Upper lobe of right lung (tissue), 1 donor: ENCODE results near the gene KCND3. TPM values are rescaled to one million over a fixed set of nuclear protein-coding genes. Genes with fewer than 3 reads are reported as not detected.
A peak's percentile ranks its signal among the peaks of the same experiment; 100 is the strongest.
"Not testable (repeated sequence)": the region's sequence is repeated elsewhere in the genome, so short reads cannot be mapped to it uniquely, and the experiment has no call there.

Source experiments
- ATAC-seq: fragments of 200-7000 bp; cut with Tn5 transposase; one replicate; pipeline ENCODE4 v1.9.1; 2020; ENCODE audit warnings: mild to moderate bottlenecking, moderate library complexity
- DNase-seq: peaks from one replicate; pipeline ENCODE4 v3.0.0-alpha.2; 2020
- H3K27ac ChIP-seq: fragments of 200-600 bp; one replicate; pipeline ENCODE4 v1.8.0; 2022
- H3K27me3 ChIP-seq: fragments of 200-600 bp; one replicate; pipeline ENCODE4 v1.8.0; 2022; ENCODE audit warnings: mild to moderate bottlenecking
- H3K36me3 ChIP-seq: fragments of 200-600 bp; one replicate; pipeline ENCODE4 v1.8.0; 2022
- H3K4me1 ChIP-seq: fragments of 200-600 bp; one replicate; pipeline ENCODE4 v1.8.0; 2022
- H3K4me3 ChIP-seq: fragments of 200-600 bp; one replicate; pipeline ENCODE4 v1.8.0; 2022; ENCODE audit warnings: mild to moderate bottlenecking
- H3K9me3 ChIP-seq: fragments of 200-600 bp; one replicate; pipeline ENCODE4 v1.8.0; 2022
- CTCF ChIP-seq: fragments of 200-600 bp; IDR thresholded peaks from one replicate; pipeline ENCODE4 v1.8.0; 2022; ENCODE audit warnings: antibody characterized with exemption
- intact Hi-C: fragments of 100-400 bp; cut with DNase I; formaldehyde crosslinking; loops from one replicate; pipeline ENCODE4 v1.11.0; 2022
- total RNA-seq: library from RNA; stranded (reverse); fragmentation: NEBNext Ultra II Directional; extraction: Animal tissue kit (Norgen Biotek cat#: 25700); gene quantifications from one replicate; pipeline ENCODE4 v1.2.1, GENCODE V29; 2021
- donor health status: DM: no; HTN: yes; CAD: no; lungs with severe emphysema.

Gene KCND3
- total RNA-seq, 1 donor from 2014 or later, result 6.3 TPM

- TF ChIP-seq CTCF, result no peak
- peaks cover 7% of the 10 kb centered on the region for H3K4me1 ChIP-seq
- no peaks in the 10 kb centered on the region for H3K27me3 ChIP-seq
- H3K27ac ChIP-seq, result no peak overlapping the region
- no peaks in the 10 kb centered on the region for H3K36me3 ChIP-seq
- intact Hi-C loops, result no loop called here
- no peak for DNase-seq
- H3K9me3 ChIP-seq, result no peaks in the 10 kb centered on the region
- no peak for ATAC-seq
- H3K4me3 ChIP-seq, result no peak overlapping the region
Observed at GRCh38 chr1:111743679-111744101, 245.8 kb downstream of the KCND3 start.

- Histone ChIP-seq H3K4me1 (peaks cover 10% of the 10 kb centered on the region), H3K27me3 (no peaks in the 10 kb centered on the region), H3K27ac (no peak overlapping the region), H3K9me3 (no peaks in the 10 kb centered on the region), H3K36me3 (no peaks in the 10 kb centered on the region), H3K4me3 (no peak overlapping the region)
- ATAC-seq, result no peak
- TF ChIP-seq CTCF, result no peak
- intact Hi-C loops, result no loop called here
- no peak for DNase-seq
Observed at GRCh38 chr1:111742938-111743549, 246.4 kb downstream of the KCND3 start.

GRCh38 chr1:111742292-111742691 lies 247.2 kb downstream of the KCND3 start:
- H3K27me3 ChIP-seq, H3K27ac ChIP-seq, intact Hi-C loops, H3K36me3 ChIP-seq, H3K9me3 ChIP-seq, DNase-seq, ATAC-seq, H3K4me3 ChIP-seq: not testable (repeated sequence)
- peaks cover 18% of the 10 kb centered on the region for H3K4me1 ChIP-seq

GRCh38 chr1:111739925-111740765 lies 249.3 kb downstream of the KCND3 start:
- H3K4me3 ChIP-seq, result peak overlapping the region; percentile 77
- intact Hi-C loops, result no loop called here
- ATAC-seq, result peak; percentile 63
- H3K27ac ChIP-seq, result peak overlapping the region; percentile 89
- DNase-seq, result peak; percentile 82
- no peak for TF ChIP-seq CTCF
- no peaks in the 10 kb centered on the region for H3K36me3 ChIP-seq
- no peaks in the 10 kb centered on the region for H3K27me3 ChIP-seq
- peaks cover 27% of the 10 kb centered on the region for H3K4me1 ChIP-seq
- no peaks in the 10 kb centered on the region for H3K9me3 ChIP-seq

GRCh38 chr1:111739194-111739924 lies 250.1 kb downstream of the KCND3 start, which contains the start of gene INKA2:
Gene INKA2 (minus strand): TSS chr1:111739395. CDS start chr1:111739242, 153 bp downstream.
- peak; percentile 92 for ATAC-seq
- intact Hi-C loops, result no loop called here
- DNase-seq, result peak; percentile 96
- Histone ChIP-seq H3K9me3 (no peaks in the 10 kb centered on the region), H3K4me1 (peaks cover 27% of the 10 kb centered on the region), H3K27ac (peak within 1 kb of the TSS; percentile 89), H3K27me3 (no peaks in the 10 kb centered on the region), H3K36me3 (no peaks in the 10 kb centered on the region), H3K4me3 (peak within 1 kb of the TSS; percentile 77)
- TF ChIP-seq CTCF, result no peak
